HCT116 (cell line): ENCODE data around the gene MAP4K2.

Experiments
- CEBPB ChIP-seq: IDR thresholded peaks from 2 replicates; pipeline ENCODE4 v1.6.1; 2012; ENCODE audit warnings: low read depth
- CTCF ChIP-seq, 3 experiments: fragments of 200-600 bp in 1 of 3; sonication (generic) in 1 of 3; IDR thresholded peaks in 2 of 3; conservative IDR thresholded peaks in 1 of 3; 2 replicates each; pipeline ENCODE4 v1.5.1; 2012 to 2017; ENCODE audit warnings: low read depth in 2 of 3, low read length in 2 of 3, antibody characterized with exemption in 1 of 3, borderline replicate concordance in 1 of 3, control low read depth in 1 of 3, mild to moderate bottlenecking in 1 of 3, mixed read lengths in 1 of 3, mixed run types in 1 of 3, moderate library complexity in 1 of 3; ENCODE audit not compliant: insufficient read depth in 1 of 3
- EGR1 ChIP-seq: IDR thresholded peaks from 2 replicates; pipeline ENCODE4 v1.6.1; 2012; ENCODE audit warnings: low read depth
- ELF1 ChIP-seq: IDR thresholded peaks from 2 replicates; pipeline ENCODE4 v1.6.1; 2012; ENCODE audit warnings: low read depth, borderline replicate concordance
- EZH2 ChIP-seq: fragments of 200-600 bp; sonication (generic); IDR thresholded peaks from 2 replicates; pipeline ENCODE4 v1.6.1; 2017; ENCODE audit warnings: antibody characterized with exemption, mixed run types
- JUND ChIP-seq: IDR thresholded peaks from 2 replicates; pipeline ENCODE4 v1.6.1; 2012
- POLR2A ChIP-seq: IDR thresholded peaks from 2 replicates; pipeline ENCODE4 v1.7.0; 2011; ENCODE audit warnings: borderline replicate concordance; ENCODE audit not compliant: insufficient read depth, insufficient read length; ENCODE audit errors: extremely low read depth
- POLR2AphosphoS5 ChIP-seq: IDR thresholded peaks from 2 replicates; pipeline ENCODE4 v1.6.1; 2011; ENCODE audit warnings: mild to moderate bottlenecking, low read depth, low read length, moderate library complexity
- RAD21 ChIP-seq: IDR thresholded peaks from 2 replicates; pipeline ENCODE4 v1.6.1; 2012; ENCODE audit warnings: low read depth, mild to moderate bottlenecking
- YY1 ChIP-seq: IDR thresholded peaks from 2 replicates; pipeline ENCODE4 v1.6.1; 2011; ENCODE audit warnings: low read length, low read depth, moderate library complexity, mild to moderate bottlenecking; ENCODE audit not compliant: insufficient replicate concordance; ENCODE audit errors: extremely low read depth
- ZBTB33 ChIP-seq: IDR thresholded peaks from 2 replicates; pipeline ENCODE4 v1.6.1; 2011; ENCODE audit warnings: mild to moderate bottlenecking, low read length, moderate library complexity; ENCODE audit not compliant: insufficient replicate concordance; ENCODE audit errors: extremely low read depth
- TF ChIP-seq, protein P1 (sequence below): IDR thresholded peaks from 2 replicates; pipeline ENCODE4 v1.6.1; 2012; ENCODE audit warnings: low read depth
- TF ChIP-seq, protein P2 (sequence below): IDR thresholded peaks from 2 replicates; pipeline ENCODE4 v1.6.1; 2012
- TF ChIP-seq, protein P3 (sequence below): IDR thresholded peaks from 2 replicates; pipeline ENCODE4 v1.6.1; 2012

- TF ChIP-seq CTCF (IDR thresholded peaks at IDR 0.05 in 2 of 3, conservative IDR thresholded peaks at IDR 0.05 in 1 of 3; ENCODE audit: borderline replicate concordance in 1 of 3, insufficient read depth in 1 of 3, low read depth in 2 of 3, low read length in 2 of 3), result no peak
- no peak for TF ChIP-seq POLR2A
- TF ChIP-seq CEBPB, result no peak
- TF ChIP-seq, protein P1, sequence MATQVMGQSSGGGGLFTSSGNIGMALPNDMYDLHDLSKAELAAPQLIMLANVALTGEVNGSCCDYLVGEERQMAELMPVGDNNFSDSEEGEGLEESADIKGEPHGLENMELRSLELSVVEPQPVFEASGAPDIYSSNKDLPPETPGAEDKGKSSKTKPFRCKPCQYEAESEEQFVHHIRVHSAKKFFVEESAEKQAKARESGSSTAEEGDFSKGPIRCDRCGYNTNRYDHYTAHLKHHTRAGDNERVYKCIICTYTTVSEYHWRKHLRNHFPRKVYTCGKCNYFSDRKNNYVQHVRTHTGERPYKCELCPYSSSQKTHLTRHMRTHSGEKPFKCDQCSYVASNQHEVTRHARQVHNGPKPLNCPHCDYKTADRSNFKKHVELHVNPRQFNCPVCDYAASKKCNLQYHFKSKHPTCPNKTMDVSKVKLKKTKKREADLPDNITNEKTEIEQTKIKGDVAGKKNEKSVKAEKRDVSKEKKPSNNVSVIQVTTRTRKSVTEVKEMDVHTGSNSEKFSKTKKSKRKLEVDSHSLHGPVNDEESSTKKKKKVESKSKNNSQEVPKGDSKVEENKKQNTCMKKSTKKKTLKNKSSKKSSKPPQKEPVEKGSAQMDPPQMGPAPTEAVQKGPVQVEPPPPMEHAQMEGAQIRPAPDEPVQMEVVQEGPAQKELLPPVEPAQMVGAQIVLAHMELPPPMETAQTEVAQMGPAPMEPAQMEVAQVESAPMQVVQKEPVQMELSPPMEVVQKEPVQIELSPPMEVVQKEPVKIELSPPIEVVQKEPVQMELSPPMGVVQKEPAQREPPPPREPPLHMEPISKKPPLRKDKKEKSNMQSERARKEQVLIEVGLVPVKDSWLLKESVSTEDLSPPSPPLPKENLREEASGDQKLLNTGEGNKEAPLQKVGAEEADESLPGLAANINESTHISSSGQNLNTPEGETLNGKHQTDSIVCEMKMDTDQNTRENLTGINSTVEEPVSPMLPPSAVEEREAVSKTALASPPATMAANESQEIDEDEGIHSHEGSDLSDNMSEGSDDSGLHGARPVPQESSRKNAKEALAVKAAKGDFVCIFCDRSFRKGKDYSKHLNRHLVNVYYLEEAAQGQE, result no peak
- no peak for TF ChIP-seq RAD21
- TF ChIP-seq, protein P2, sequence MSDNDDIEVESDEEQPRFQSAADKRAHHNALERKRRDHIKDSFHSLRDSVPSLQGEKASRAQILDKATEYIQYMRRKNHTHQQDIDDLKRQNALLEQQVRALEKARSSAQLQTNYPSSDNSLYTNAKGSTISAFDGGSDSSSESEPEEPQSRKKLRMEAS, result no peak
- no peak for TF ChIP-seq ELF1
- TF ChIP-seq, protein P3, sequence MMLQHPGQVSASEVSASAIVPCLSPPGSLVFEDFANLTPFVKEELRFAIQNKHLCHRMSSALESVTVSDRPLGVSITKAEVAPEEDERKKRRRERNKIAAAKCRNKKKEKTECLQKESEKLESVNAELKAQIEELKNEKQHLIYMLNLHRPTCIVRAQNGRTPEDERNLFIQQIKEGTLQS, result no peak
- TF ChIP-seq YY1, result no peak
- TF ChIP-seq EZH2, result no peak
- no peak for TF ChIP-seq JUND
- TF ChIP-seq EGR1, result no peak
- no peak for TF ChIP-seq POLR2AphosphoS5
- no peak for TF ChIP-seq ZBTB33
These were observed 40.1 kb downstream of the MAP4K2 start for GRCh38 chr11:64762674-64763525.
